ENCODE measurements around the gene CTTNBP2. TPM values are rescaled to one million over a fixed set of nuclear protein-coding genes. Genes with fewer than 3 reads are reported as not detected.

CTTNBP2 gene
- polyA plus RNA-seq, 1 of the 3 experiments (the other 2 are of a cell fraction) = not detected

- DNase-seq = no peak
- Histone ChIP-seq H3K79me2 (ENCODE audit: insufficient read depth) (no peaks in the 10 kb centered on the region), H3K36me3 (replicated peaks in 1 of 2; ENCODE audit: control insufficient read depth in 1 of 2, insufficient read depth in 2 of 2, low read length in 1 of 2) (no peaks in the 10 kb centered on the region), H3K4me3 (ENCODE audit: low read depth in 2 of 2, low read length in 1 of 2) (no peak overlapping the region), H2AFZ (ENCODE audit: low read depth) (no peak overlapping the region), H3K27me3 (ENCODE audit: insufficient read depth) (peaks cover 13% of the 10 kb centered on the region; the same call in 1 of the 2 replicates), H3K27ac (ENCODE audit: low read depth in 2 of 2, low read length in 1 of 2) (no peak overlapping the region), H4K20me1 (ENCODE audit: insufficient read depth) (no peaks in the 10 kb centered on the region), H3K9ac (no peak overlapping the region), H3F3A (replicated peaks; ENCODE audit: insufficient read depth) (no peaks in the 10 kb centered on the region), H3K9me2 (no peaks in the 10 kb centered on the region), H3K9me3 (no peaks in the 10 kb centered on the region), H3K4me1 (ENCODE audit: control insufficient read depth in 1 of 2, insufficient read depth in 2 of 2, low read depth in 1 of 2, low read length in 1 of 2) (no peaks in the 10 kb centered on the region), H3K4me2 (no peak overlapping the region)
- ChIA-PET POLR2A (no interaction called here), CTCF (no interaction called here)
- TF ChIP-seq MXI1 (IDR thresholded peaks at IDR 0.05; ENCODE audit: low read depth, low read length) = no peak
- TF ChIP-seq CTCF (IDR thresholded peaks at IDR 0.05) = no peak
- TF ChIP-seq TAF1 (IDR thresholded peaks at IDR 0.05; ENCODE audit: borderline replicate concordance, low read depth, low read length) = no peak
- TF ChIP-seq EZH2phosphoT487 (IDR thresholded peaks at IDR 0.05; ENCODE audit: borderline replicate concordance, low read depth) = no peak
- TF ChIP-seq MAX (IDR thresholded peaks at IDR 0.05; ENCODE audit: low read depth) = no peak
- TF ChIP-seq TCF12 (IDR thresholded peaks at IDR 0.05) = no peak
- TF ChIP-seq RFX5 (IDR thresholded peaks at IDR 0.05; ENCODE audit: low read length) = no peak
- TF ChIP-seq NFIC (IDR thresholded peaks at IDR 0.05; ENCODE audit: borderline replicate concordance) = no peak
- TF ChIP-seq GABPA (IDR thresholded peaks at IDR 0.05; ENCODE audit: low read depth) = no peak
- TF ChIP-seq USF2 (IDR thresholded peaks at IDR 0.05; ENCODE audit: borderline replicate concordance, low read depth, low read length) = no peak
- no peak for TF ChIP-seq IRF3 (IDR thresholded peaks at IDR 0.05; ENCODE audit: low read depth, low read length)
- no peak for TF ChIP-seq POLR2AphosphoS5 (IDR thresholded peaks at IDR 0.05; ENCODE audit: low read depth, low read length)
- WGBS (ENCODE audit: low lambda C conversion rate) = 0% methylated on average over 1 of the region's 1 CpG
Measured at GRCh38 chr7:117784315-117784714, 88.9 kb downstream of the CTTNBP2 start.

GRCh38 chr7:117782761-117783160, 90.5 kb downstream of the CTTNBP2 start:
- Histone ChIP-seq H3F3A (replicated peaks; ENCODE audit: insufficient read depth) (no peaks in the 10 kb centered on the region), H3K79me2 (ENCODE audit: insufficient read depth) (no peaks in the 10 kb centered on the region), H3K4me1 (ENCODE audit: control insufficient read depth in 1 of 2, insufficient read depth in 2 of 2, low read depth in 1 of 2, low read length in 1 of 2) (no peaks in the 10 kb centered on the region), H2AFZ (ENCODE audit: low read depth) (no peak overlapping the region), H3K9me3 (no peaks in the 10 kb centered on the region), H4K20me1 (ENCODE audit: insufficient read depth) (no peaks in the 10 kb centered on the region), H3K27me3 (ENCODE audit: insufficient read depth) (peaks cover 6% of the 10 kb centered on the region; the same call in 1 of the 2 replicates), H3K4me2 (no peak overlapping the region), H3K36me3 (replicated peaks in 1 of 2; ENCODE audit: control insufficient read depth in 1 of 2, insufficient read depth in 2 of 2, low read length in 1 of 2) (no peaks in the 10 kb centered on the region), H3K27ac (ENCODE audit: low read depth in 2 of 2, low read length in 1 of 2) (no peak overlapping the region), H3K9me2 (no peaks in the 10 kb centered on the region), H3K4me3 (ENCODE audit: low read depth in 2 of 2, low read length in 1 of 2) (no peak overlapping the region), H3K9ac (no peak overlapping the region)
- ChIA-PET POLR2A (no interaction called here), CTCF (interaction anchor here (0.6 kb wide), 1 partner anchor 34 kb away, joined by 3 read pairs; no protein-coding TSS in a partner anchor)
- no peak for DNase-seq
- TF ChIP-seq EZH2phosphoT487 (IDR thresholded peaks at IDR 0.05; ENCODE audit: borderline replicate concordance, low read depth) (no peak), ELF1 (IDR thresholded peaks at IDR 0.05) (no peak), MXI1 (IDR thresholded peaks at IDR 0.05; ENCODE audit: low read depth, low read length) (no peak)
- WGBS (ENCODE audit: low lambda C conversion rate) = 13% methylated on average over 3 of the region's 3 CpGs
